NCI-H1048 (cell line): ENCODE results near the gene SGSM1.
"Not testable (repeated sequence)": the region's sequence is repeated elsewhere in the genome, so short reads cannot be mapped to it uniquely, and the experiment has no call there.

Experiments
- DNase-seq: peaks from one replicate; lab custom pipeline; 2025; lab: John Stamatoyannopoulos, UW

SGSM1 gene

GRCh38 chr22:24836282-24836681 lies 30.3 kb downstream of the SGSM1 start:
- DNase-seq: no peak

GRCh38 chr22:24837517-24837916 lies 31.5 kb downstream of the SGSM1 start:
- not testable (repeated sequence) for DNase-seq

DNA sequence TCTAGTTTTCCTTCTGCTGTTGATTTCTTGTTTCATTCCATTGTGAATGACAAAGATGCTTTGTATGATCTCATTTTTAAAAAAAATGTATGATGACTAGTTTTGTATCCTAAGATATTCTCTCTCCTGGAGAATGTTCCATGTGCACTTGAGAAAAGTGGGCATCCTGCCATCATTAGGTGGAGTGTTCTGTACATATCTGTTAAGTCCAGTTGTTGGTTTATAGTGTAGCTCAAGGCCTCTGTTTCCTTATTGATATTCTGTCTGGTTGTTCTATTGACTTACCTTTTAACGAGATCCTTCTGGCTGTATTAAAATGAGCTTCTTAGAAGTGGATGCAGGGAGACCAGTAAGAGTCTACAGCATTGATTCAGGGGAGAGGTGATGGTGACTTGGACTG lies 35.2 kb downstream of the SGSM1 start:
- DNase-seq: no peak

DNA sequence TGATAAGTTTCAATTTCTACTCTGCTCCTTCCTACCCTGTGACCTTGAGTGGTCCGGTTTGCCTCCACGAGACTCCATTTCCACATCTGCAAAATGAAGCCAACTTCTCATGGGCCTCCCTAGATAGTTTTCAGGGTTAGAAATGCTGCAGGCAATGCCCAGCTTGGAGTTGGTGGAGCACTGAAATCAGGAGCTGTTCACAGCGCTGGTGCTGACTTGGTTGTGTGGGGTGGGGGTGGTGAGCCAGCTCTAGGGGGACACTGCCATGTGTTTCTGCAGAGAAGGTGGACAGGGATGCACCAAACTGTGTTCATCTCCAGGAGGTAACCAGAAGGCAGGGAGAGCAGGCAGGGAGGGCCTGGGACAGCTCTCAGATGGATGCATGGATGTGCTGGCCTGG lies 37.0 kb downstream of the SGSM1 start:
- no peak for DNase-seq

- DNase-seq: no peak
These were observed 39.3 kb downstream of the SGSM1 start for GRCh38 chr22:24845041-24845898.

GRCh38 chr22:24847490-24847889 lies 41.5 kb downstream of the SGSM1 start:
- DNase-seq: no peak

GRCh38 chr22:24848559-24849168 lies 42.7 kb downstream of the SGSM1 start:
- no peak for DNase-seq

DNA sequence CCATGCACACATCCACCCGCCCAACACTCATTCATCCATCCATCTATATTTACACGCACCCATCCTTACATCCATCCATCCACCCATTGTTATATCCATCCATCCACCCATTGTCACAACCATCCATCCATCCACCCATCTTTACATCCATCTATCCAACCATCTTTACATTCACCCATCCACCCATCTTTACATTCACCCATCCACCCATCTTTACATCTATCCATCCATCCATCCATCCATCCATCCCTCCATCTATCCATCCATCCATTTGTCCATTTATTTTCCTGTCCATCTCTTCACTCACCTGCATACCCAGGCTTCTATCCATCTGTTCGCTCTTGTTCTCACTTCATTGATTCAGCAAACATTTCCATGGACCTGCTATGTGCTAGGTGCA lies 49.8 kb downstream of the SGSM1 start:
- DNase-seq: no peak

- no peak for DNase-seq
These were observed 51.6 kb downstream of the SGSM1 start for GRCh38 chr22:24857576-24857975.

DNA sequence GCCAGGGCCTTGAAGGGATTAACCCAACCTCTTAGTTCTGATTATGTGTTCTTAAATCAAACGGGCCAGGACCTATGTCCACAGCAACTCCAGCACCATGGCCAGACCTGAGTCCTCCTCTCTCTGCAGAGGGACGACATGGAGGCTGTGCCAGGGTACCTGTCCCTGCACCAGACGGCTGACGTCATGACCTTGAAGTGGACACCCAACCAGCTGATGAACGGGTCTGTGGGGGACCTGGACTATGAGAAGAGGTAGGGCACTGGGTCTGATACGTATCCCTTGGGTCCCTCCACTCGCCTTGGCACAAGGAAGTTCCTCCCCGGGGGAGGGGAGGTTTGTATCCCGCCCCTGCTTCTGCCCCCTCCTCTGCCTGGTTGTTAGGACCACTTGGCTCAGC lies 53.6 kb downstream of the SGSM1 start:
- no peak for DNase-seq

DNA sequence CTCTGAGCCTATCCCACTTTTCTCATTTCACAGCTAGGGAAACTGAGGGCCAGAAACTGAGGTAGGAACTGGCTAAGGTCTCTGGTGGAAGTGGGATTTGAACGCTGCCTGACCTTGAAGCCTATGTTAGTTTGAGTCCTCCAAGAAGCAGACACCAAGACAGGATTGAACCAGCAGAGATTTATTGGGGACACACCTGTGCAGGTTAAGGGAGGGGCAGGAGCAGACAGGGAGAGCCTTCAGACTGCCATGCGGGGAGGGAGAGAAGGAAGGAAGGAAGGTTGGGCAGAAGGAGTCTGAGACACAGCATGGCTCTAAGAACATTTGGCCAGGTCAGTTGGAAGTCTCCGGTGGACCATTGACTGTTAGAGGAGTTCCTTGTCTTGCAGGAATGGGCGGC lies 59.5 kb downstream of the SGSM1 start:
- DNase-seq: no peak

GRCh38 chr22:24867323-24868022 lies 61.5 kb downstream of the SGSM1 start:
- no peak for DNase-seq

- no peak for DNase-seq
These were observed 63.0 kb downstream of the SGSM1 start for GRCh38 chr22:24868979-24869378.

DNA sequence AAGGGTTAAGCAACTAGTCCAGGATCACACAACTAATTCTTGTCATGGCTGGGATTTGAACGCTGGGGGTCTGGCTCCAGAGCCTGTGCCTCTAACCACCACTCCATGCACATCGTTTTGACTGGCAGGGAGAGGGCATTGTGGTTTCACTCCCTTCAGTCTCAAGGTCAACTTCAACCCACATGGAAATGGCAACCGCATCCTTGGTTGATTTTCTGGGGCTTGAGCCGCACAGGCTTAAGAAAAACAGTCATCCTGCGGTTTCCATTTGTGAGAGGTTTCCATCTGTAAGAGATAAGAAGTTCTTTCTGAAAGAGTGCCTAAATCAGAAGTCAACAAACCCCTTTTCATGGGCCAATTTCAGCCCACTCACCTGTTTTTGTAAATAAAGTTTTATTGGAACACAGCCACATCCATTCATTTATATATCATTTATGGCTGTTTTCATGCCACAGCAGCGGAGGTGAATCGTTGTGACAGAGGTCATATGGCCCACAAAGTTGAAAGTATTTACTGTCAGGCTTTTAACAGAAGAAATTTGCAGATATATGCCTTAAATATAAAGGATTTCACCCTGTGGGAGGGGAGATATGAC lies 65.7 kb downstream of the SGSM1 start:
- no peak for DNase-seq

DNA sequence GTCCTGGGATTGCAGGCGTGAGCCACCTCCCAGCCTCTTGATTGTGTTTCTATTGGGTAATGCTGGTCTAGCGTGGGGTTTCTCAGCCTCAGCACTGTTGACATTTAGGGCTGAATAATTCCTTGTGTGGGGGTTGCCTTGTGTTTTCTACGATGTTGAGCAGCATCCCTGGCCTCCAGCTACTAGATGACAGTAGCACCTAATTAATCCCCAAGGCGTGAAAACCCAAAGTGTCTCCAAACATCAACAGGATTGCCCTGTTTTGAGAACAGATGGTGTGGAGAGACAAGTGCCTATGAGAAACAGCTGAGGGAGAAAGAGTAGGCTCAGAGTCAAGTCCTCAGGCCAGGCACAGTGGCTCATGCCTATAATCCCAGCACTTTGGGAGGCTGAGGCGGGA lies 67.2 kb downstream of the SGSM1 start:
- no peak for DNase-seq

GRCh38 chr22:24875862-24876506 lies 70.0 kb downstream of the SGSM1 start:
- DNase-seq: no peak

DNA sequence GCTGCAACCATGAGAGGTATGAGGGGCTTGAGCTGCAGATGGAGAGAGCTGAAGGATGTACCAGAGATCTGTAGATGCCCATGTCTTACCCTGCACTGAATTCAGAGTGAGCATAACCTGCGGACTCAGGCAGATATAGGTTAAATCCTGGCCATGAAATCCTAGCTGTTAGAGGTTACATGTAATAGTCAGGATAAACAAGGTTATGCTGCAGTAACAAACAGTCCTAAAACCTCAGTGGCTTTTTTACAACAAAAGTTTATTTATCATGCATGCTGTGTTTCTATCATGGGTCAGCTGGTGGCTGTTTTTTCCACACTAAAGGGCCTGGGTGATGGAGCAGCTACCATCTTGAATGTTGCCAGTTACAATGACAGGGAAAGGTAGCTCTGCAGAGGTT lies 70.7 kb downstream of the SGSM1 start:
- no peak for DNase-seq

DNA sequence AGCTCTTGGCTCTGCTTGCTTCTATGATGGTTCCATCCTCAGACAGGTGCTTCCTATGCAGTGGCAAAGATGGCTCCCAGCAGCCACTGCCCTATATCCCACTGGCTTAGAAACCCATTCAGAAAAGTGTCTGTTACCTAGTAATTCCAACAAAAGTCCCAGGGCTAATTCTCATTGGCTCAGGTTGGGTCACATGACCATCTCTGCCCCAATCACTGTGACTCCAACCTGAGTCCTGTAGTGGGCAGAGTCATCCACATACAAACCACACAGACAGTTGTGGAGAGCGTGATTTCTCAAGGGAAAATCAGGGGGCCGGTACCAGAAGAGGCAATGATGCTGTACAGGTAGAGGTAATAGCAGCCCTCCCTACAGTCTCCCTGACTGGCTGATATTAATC lies 73.0 kb downstream of the SGSM1 start:
- DNase-seq: no peak

DNA sequence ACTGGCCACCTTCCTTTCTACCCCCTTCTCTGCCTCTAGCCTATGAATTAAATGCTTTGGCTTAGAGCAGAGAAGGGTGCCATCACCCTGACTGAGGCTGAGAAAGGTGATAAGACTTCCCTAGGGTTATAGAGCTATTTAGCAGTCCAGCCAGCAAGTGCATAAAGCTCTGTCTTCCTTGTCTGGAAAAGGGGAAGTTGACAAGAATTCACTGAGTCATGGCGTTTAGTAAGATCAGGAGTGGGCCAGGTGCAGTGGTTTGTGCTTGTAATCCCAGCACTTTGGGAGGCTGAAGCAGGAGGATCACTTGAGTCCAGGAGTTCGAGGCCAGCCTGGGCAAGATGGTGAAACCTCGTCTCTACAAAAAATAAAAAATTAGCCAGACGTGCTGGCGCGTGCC lies 77.4 kb downstream of the SGSM1 start:
- DNase-seq: no peak

GRCh38 chr22:24887260-24887659 lies 81.2 kb downstream of the SGSM1 start:
- DNase-seq: no peak

GRCh38 chr22:24893341-24894070 lies 87.5 kb downstream of the SGSM1 start:
- no peak for DNase-seq
